HL-60 (cell line): ENCODE results near the gene ATXN7L1.

ENCODE experiments used
- DNase-seq, 2 experiments: peaks; one replicate each; pipeline ENCODE4 v3.0.0-alpha.2; 2010 to 2020; ENCODE audit warnings: low read depth in 1 of 2, low spot score in 1 of 2
- H3K27ac ChIP-seq: fragments of 250-450 bp; sonication (Bioruptor Pico); replicated peaks from 2 replicates; pipeline ENCODE4 v1.5.1; 2020; ENCODE audit warnings: mild to moderate bottlenecking, moderate library complexity
- H3K27me3 ChIP-seq: fragments of 250-450 bp; sonication (Bioruptor Pico); 2 replicates; pipeline ENCODE4 v1.5.1; 2021; ENCODE audit warnings: mild to moderate bottlenecking, moderate library complexity; ENCODE audit not compliant: insufficient read depth, poor library complexity, severe bottlenecking
- H3K4me3 ChIP-seq: replicated peaks from 2 replicates; pipeline ENCODE4 v1.5.1; 2011; ENCODE audit warnings: mild to moderate bottlenecking, control low read depth, low read length; ENCODE audit not compliant: insufficient read depth
- GABPA ChIP-seq: IDR thresholded peaks from 2 replicates; pipeline ENCODE4 v1.6.1; 2012; ENCODE audit warnings: low read depth
- POLR2AphosphoS5 ChIP-seq: IDR thresholded peaks from 2 replicates; pipeline ENCODE4 v1.6.1; 2012; ENCODE audit warnings: low read depth
- SPI1 ChIP-seq: IDR thresholded peaks from 2 replicates; pipeline ENCODE4 v1.6.1; 2012; ENCODE audit warnings: low read depth, mild to moderate bottlenecking, borderline replicate concordance
- TF ChIP-seq, protein P1 (sequence below): IDR thresholded peaks from one replicate; pipeline ENCODE4 v1.5.1; 2011; ENCODE audit warnings: low read length, control low read depth, inconsistent platforms; ENCODE audit not compliant: insufficient read depth
- TF ChIP-seq, protein P2 (sequence below): IDR thresholded peaks from 2 replicates; pipeline ENCODE4 v1.6.1; 2012; ENCODE audit warnings: low read depth; ENCODE audit not compliant: insufficient replicate concordance

ATXN7L1 gene

GRCh38 chr7:105878746-105879605, 2.6 kb upstream of the ATXN7L1 start:
- H3K27me3 ChIP-seq = peaks cover 19% of the 10 kb centered on the region
- DNase-seq = no peak
- H3K27ac ChIP-seq = no peak overlapping the region
- H3K4me3 ChIP-seq = no peak overlapping the region
- TF ChIP-seq, protein P1, sequence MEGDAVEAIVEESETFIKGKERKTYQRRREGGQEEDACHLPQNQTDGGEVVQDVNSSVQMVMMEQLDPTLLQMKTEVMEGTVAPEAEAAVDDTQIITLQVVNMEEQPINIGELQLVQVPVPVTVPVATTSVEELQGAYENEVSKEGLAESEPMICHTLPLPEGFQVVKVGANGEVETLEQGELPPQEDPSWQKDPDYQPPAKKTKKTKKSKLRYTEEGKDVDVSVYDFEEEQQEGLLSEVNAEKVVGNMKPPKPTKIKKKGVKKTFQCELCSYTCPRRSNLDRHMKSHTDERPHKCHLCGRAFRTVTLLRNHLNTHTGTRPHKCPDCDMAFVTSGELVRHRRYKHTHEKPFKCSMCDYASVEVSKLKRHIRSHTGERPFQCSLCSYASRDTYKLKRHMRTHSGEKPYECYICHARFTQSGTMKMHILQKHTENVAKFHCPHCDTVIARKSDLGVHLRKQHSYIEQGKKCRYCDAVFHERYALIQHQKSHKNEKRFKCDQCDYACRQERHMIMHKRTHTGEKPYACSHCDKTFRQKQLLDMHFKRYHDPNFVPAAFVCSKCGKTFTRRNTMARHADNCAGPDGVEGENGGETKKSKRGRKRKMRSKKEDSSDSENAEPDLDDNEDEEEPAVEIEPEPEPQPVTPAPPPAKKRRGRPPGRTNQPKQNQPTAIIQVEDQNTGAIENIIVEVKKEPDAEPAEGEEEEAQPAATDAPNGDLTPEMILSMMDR = no peak
- TF ChIP-seq, protein P2, sequence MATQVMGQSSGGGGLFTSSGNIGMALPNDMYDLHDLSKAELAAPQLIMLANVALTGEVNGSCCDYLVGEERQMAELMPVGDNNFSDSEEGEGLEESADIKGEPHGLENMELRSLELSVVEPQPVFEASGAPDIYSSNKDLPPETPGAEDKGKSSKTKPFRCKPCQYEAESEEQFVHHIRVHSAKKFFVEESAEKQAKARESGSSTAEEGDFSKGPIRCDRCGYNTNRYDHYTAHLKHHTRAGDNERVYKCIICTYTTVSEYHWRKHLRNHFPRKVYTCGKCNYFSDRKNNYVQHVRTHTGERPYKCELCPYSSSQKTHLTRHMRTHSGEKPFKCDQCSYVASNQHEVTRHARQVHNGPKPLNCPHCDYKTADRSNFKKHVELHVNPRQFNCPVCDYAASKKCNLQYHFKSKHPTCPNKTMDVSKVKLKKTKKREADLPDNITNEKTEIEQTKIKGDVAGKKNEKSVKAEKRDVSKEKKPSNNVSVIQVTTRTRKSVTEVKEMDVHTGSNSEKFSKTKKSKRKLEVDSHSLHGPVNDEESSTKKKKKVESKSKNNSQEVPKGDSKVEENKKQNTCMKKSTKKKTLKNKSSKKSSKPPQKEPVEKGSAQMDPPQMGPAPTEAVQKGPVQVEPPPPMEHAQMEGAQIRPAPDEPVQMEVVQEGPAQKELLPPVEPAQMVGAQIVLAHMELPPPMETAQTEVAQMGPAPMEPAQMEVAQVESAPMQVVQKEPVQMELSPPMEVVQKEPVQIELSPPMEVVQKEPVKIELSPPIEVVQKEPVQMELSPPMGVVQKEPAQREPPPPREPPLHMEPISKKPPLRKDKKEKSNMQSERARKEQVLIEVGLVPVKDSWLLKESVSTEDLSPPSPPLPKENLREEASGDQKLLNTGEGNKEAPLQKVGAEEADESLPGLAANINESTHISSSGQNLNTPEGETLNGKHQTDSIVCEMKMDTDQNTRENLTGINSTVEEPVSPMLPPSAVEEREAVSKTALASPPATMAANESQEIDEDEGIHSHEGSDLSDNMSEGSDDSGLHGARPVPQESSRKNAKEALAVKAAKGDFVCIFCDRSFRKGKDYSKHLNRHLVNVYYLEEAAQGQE = no peak
- TF ChIP-seq GABPA = no peak
- no peak for TF ChIP-seq SPI1
- TF ChIP-seq POLR2AphosphoS5 = no peak

DNA sequence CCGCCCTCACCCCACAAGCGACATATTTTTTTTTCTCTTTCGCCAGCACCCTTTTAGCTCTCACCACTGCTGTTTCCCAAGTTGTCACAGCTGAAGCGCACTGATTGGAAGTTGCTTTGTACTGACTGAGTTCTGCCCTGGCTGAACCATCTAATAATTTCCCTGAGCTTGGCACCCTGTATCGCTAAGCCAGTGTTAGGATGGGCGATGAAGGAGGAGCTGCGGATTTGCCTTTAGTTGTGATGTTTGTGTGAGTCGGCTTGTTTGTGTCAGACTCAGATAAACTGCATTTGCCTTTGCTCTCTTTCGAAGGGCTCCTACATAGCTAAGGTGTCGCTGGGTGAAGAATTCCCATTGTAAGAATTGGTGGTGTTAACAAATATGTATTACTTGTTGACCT, 1.3 kb upstream of the ATXN7L1 start:
- H3K27ac ChIP-seq = no peak overlapping the region
- peaks cover 19% of the 10 kb centered on the region for H3K27me3 ChIP-seq
- no peak overlapping the region for H3K4me3 ChIP-seq
- TF ChIP-seq GABPA (no peak), POLR2AphosphoS5 (no peak), SPI1 (no peak)
- TF ChIP-seq, protein P2 = no peak
- TF ChIP-seq, protein P1 = no peak
- no peak for DNase-seq

DNA sequence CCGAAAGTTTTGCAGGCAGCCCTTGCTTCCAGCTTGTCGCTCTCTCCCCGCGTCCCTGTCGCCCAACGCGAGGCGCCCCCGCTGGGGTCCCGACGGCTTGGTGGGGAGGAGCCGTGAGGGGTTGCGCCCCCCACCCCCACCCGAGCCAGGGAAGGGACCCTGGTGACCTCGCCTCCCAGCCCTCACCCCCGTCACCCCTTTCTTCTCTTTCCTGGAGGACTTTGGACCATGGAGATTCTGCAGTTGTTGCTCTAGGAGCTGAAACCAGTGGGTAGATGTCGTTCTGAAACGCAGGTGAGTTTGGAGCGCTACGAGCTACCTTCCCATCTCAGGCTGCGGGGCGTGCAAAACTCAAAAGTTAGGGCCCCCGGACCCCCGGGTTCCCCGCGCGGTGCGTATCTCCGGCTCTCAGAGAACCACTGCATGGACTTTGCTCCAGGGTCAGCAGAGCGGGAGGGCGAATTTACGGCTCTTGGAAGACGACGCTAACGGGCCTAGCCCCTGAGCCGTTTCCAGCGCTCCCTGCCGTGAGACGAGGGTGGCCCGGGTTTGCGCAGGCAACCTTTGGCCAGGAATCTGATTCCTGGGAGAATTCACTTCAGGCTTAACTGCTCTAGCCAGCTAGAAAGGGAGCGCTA, 684 bp upstream of the ATXN7L1 start:
- TF ChIP-seq GABPA (no peak), POLR2AphosphoS5 (no peak), SPI1 (no peak)
- TF ChIP-seq, protein P1 = no peak
- TF ChIP-seq, protein P2 = no peak
- Histone ChIP-seq H3K4me3 (peak overlapping the region; percentile 47), H3K27ac (no peak overlapping the region), H3K27me3 (peaks cover 19% of the 10 kb centered on the region)
- no peak for DNase-seq
